Ishikawa (cell line): ENCODE measurements around the gene PRG3.

Source experiments
- CEBPB ChIP-seq: IDR thresholded peaks from 2 replicates; pipeline ENCODE4 v1.6.1; 2012
- CREB1 ChIP-seq: IDR thresholded peaks from 2 replicates; pipeline ENCODE4 v1.6.1; 2012; ENCODE audit warnings: low read depth
- EGR1 ChIP-seq: IDR thresholded peaks from 2 replicates; pipeline ENCODE4 v1.6.1; 2012
- EP300 ChIP-seq: IDR thresholded peaks from 2 replicates; pipeline ENCODE4 v1.6.1; 2012; ENCODE audit warnings: borderline replicate concordance
- FOXM1 ChIP-seq: IDR thresholded peaks from 2 replicates; pipeline ENCODE4 v1.6.1; 2012; ENCODE audit warnings: low read depth, borderline replicate concordance
- MAX ChIP-seq: IDR thresholded peaks from 2 replicates; pipeline ENCODE4 v1.6.1; 2012
- NFIC ChIP-seq: IDR thresholded peaks from 2 replicates; pipeline ENCODE4 v1.6.1; 2012
- RAD21 ChIP-seq: IDR thresholded peaks from 2 replicates; pipeline ENCODE4 v1.6.1; 2012; ENCODE audit warnings: low read depth
- REST ChIP-seq: IDR thresholded peaks from 2 replicates; pipeline ENCODE4 v1.6.1; 2012; ENCODE audit warnings: low read depth, mild to moderate bottlenecking
- TAF1 ChIP-seq: IDR thresholded peaks from 2 replicates; pipeline ENCODE4 v1.6.1; 2012; ENCODE audit warnings: low read depth, mild to moderate bottlenecking
- TEAD4 ChIP-seq: IDR thresholded peaks from 2 replicates; pipeline ENCODE4 v1.6.1; 2012
- USF1 ChIP-seq: IDR thresholded peaks from 2 replicates; pipeline ENCODE4 v1.6.1; 2012
- YY1 ChIP-seq: IDR thresholded peaks from 2 replicates; pipeline ENCODE4 v1.6.1; 2012; ENCODE audit warnings: low read depth

GRCh38 chr11:57332694-57333440 is 48.1 kb downstream of the PRG3 start:
- TF ChIP-seq REST (no peak), RAD21 (no peak), EP300 (no peak), NFIC (no peak), TEAD4 (no peak), EGR1 (no peak), YY1 (no peak), USF1 (no peak), CREB1 (no peak), CEBPB (no peak), TAF1 (no peak), MAX (no peak), FOXM1 (no peak)
